ENCODE results near the gene TXNRD2.

DNA sequence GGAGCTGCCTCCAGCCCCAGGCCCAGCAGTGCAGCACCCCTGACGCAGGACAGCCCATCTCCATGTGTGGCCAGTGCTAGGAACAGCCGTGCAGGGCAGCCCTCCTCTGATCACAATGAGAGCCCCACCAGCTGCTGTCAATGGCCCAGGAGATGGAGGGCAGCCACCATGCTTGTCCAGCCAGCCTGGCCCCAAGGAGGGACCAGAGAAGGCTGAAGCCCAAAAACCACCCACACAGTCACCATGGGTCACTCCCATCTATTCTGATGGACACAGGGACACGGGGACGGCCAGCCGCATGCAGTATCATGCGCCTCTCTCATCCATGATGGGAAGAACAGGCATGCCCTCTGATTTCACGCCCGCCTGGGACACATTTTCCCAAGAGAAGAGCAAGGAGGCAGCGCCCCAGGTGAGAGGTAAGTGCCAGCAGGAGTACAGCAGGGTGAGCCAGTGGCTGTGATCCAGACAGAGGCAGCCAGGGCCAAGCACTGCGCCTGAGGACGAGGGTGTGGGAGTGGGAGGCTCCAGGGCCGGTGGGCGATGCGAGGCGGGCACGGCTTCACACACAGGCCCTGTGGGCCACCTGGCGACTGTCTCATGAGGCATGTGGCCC, 53.4 kb downstream of the TXNRD2 start:
- TF ChIP-seq, protein P1, sequence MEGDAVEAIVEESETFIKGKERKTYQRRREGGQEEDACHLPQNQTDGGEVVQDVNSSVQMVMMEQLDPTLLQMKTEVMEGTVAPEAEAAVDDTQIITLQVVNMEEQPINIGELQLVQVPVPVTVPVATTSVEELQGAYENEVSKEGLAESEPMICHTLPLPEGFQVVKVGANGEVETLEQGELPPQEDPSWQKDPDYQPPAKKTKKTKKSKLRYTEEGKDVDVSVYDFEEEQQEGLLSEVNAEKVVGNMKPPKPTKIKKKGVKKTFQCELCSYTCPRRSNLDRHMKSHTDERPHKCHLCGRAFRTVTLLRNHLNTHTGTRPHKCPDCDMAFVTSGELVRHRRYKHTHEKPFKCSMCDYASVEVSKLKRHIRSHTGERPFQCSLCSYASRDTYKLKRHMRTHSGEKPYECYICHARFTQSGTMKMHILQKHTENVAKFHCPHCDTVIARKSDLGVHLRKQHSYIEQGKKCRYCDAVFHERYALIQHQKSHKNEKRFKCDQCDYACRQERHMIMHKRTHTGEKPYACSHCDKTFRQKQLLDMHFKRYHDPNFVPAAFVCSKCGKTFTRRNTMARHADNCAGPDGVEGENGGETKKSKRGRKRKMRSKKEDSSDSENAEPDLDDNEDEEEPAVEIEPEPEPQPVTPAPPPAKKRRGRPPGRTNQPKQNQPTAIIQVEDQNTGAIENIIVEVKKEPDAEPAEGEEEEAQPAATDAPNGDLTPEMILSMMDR (conservative IDR thresholded peaks at IDR 0.05; ENCODE audit: low read depth, low read length), result no peak
- TF ChIP-seq EZH2phosphoT487 (IDR thresholded peaks at IDR 0.05; ENCODE audit: borderline replicate concordance, low read length) (no peak), EZH2 (IDR thresholded peaks at IDR 0.05; ENCODE audit: low read length, unreplicated experiment) (no peak)

All from PC-3 (cell line).